B cell (primary cell): ENCODE measurements around the gene ZNF420.
"Not testable (repeated sequence)": the region's sequence is repeated elsewhere in the genome, so short reads cannot be mapped to it uniquely, and the experiment has no call there.

ENCODE experiments used
- CTCF ChIP-seq: fragments of 200-600 bp; IDR thresholded peaks from one replicate; pipeline ENCODE4 v1.8.0; 2022; ENCODE audit warnings: antibody characterized with exemption, mild to moderate bottlenecking
- EZH2 ChIP-seq: IDR thresholded peaks from 2 replicates; pipeline ENCODE4 v1.6.1; 2012; ENCODE audit warnings: borderline replicate concordance, low read depth, mild to moderate bottlenecking, moderate library complexity, low read length; ENCODE audit not compliant: insufficient read depth, poor library complexity, severe bottlenecking

- TF ChIP-seq CTCF, EZH2: not testable (repeated sequence)
Measured at GRCh38 chr19:37104135-37104534, 25.9 kb downstream of the ZNF420 start.
